Fibroblast of lung (primary cell): Measurements from ENCODE around the gene SIX5.

ENCODE experiments used
- EZH2 ChIP-seq: IDR thresholded peaks from 2 replicates; pipeline ENCODE4 v1.5.1; 2012; ENCODE audit warnings: low read length, control low read depth, mild to moderate bottlenecking; ENCODE audit errors: missing control alignments
- TF ChIP-seq, protein P1 (sequence below), 2 donors: IDR thresholded peaks in 1 of 2; conservative IDR thresholded peaks in 1 of 2; 1 replicate in 1 of 2; 2 replicates in 1 of 2; pipeline ENCODE4 v1.5.1; 2011 to 2012; ENCODE audit warnings: low read length in 2 of 2, control low read depth in 1 of 2, inconsistent platforms in 1 of 2, low read depth in 1 of 2, mild to moderate bottlenecking in 1 of 2

DNA sequence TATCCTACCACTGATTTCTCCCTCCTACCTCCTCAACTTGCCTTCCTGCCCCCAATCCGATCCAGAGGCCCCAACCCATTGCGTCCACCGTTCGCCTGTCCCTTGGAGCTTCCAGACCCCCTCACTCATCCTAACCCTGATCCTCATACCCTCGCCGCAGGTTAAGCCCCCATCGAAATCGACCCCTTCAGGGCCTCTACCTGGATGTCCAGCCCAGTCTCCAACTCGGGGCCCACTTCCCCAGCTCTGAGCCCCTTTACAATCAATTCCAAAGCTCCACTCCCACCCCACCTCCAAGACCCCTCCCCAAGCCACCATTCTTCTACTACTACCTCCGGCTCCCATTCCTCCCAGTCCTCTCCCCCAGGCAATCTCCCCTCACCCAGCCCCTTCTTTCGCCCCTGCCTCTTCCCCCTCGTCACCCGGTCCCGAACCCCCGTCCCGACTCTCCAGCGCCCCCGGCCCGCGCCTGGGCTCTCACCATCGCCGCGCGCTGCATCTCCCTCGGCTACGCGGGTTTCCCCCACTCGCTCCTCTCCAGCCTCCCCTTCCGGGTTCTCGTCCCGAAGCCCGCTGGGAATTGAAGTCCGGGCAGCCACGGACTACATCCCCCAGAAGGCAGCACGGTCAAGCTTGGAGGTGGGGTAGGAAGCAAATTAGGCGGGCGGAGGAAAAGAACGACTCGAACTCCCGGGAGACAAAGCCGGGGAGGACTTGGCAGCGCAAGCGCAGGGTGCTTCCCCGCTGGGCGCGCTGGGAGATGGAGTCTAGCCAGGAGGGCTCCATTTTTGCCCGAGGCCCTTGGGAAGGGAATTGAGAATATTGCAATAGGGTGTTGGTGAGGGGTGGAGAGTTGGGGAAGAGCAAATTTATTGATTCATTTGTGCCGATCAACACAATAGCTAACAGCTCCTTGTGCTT, 38.4 kb downstream of the SIX5 start, which contains the start of gene FBXO46:
- TF ChIP-seq, protein P1, sequence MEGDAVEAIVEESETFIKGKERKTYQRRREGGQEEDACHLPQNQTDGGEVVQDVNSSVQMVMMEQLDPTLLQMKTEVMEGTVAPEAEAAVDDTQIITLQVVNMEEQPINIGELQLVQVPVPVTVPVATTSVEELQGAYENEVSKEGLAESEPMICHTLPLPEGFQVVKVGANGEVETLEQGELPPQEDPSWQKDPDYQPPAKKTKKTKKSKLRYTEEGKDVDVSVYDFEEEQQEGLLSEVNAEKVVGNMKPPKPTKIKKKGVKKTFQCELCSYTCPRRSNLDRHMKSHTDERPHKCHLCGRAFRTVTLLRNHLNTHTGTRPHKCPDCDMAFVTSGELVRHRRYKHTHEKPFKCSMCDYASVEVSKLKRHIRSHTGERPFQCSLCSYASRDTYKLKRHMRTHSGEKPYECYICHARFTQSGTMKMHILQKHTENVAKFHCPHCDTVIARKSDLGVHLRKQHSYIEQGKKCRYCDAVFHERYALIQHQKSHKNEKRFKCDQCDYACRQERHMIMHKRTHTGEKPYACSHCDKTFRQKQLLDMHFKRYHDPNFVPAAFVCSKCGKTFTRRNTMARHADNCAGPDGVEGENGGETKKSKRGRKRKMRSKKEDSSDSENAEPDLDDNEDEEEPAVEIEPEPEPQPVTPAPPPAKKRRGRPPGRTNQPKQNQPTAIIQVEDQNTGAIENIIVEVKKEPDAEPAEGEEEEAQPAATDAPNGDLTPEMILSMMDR (conservative IDR thresholded peaks at IDR 0.05 in 1 of 2, IDR thresholded peaks at IDR 0.05 in 1 of 2; ENCODE audit: low read depth in 1 of 2, low read length in 2 of 2): peak; percentile 9 to 25
- no peak for TF ChIP-seq EZH2
